Liver (tissue), 3 donors: ENCODE results near the gene STUM.

Experiments used
- CTCF ChIP-seq: fragments of 150-350 bp; IDR thresholded peaks from 2 replicates; pipeline ENCODE4 v1.5.1; 2017; ENCODE audit warnings: improper control_type of control experiment, low read depth, low read length; ENCODE audit not compliant: missing input control
- EGR1 ChIP-seq, 2 donors: IDR thresholded peaks; 2 replicates each; pipeline ENCODE4 v1.6.1; 2016 to 2018; ENCODE audit warnings: antibody characterized with exemption in 2 of 2, low read depth in 2 of 2
- FOXA1 ChIP-seq: IDR thresholded peaks from 2 replicates; pipeline ENCODE4 v1.6.1; 2016; ENCODE audit warnings: antibody characterized with exemption
- MAX ChIP-seq: IDR thresholded peaks from 2 replicates; pipeline ENCODE4 v1.6.1; 2016; ENCODE audit warnings: antibody characterized with exemption
- NR2F2 ChIP-seq: IDR thresholded peaks from 2 replicates; pipeline ENCODE4 v1.6.1; 2016; ENCODE audit warnings: antibody characterized with exemption
- TF ChIP-seq, protein P1 (sequence below): IDR thresholded peaks from 2 replicates; pipeline ENCODE4 v1.6.1; 2016; ENCODE audit warnings: antibody characterized with exemption
- donor health status: healthy.
- donor health status: healthy.

GRCh38 chr1:226598455-226598849 lies 49.9 kb downstream of the STUM start:
- TF ChIP-seq CTCF (no peak), NR2F2 (no peak), MAX (no peak), FOXA1 (no peak), EGR1 (IDR thresholded peaks at IDR 0.05; ENCODE audit: low read depth in 2 of 2) (no peak)
- TF ChIP-seq, protein P1, sequence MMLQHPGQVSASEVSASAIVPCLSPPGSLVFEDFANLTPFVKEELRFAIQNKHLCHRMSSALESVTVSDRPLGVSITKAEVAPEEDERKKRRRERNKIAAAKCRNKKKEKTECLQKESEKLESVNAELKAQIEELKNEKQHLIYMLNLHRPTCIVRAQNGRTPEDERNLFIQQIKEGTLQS: no peak
